Panc1 (cell line): Measurements from ENCODE around the gene ICAM2. TPM values are rescaled to one million over a fixed set of nuclear protein-coding genes. Genes with fewer than 3 reads are reported as not detected.
"Not testable (repeated sequence)": the region's sequence is repeated elsewhere in the genome, so short reads cannot be mapped to it uniquely, and the experiment has no call there.

Experiments used
- ATAC-seq: fragments of 200-7000 bp; cut with Tn5 transposase; 2 replicates; pipeline ENCODE4 v1.9.1; 2020; ENCODE audit warnings: mild to moderate bottlenecking, moderate library complexity
- BruUV-seq: library from RNA; stranded (reverse); fragments of 400-500 nt; replicated peaks from 2 replicates; lab custom pipeline; 2021; lab: Mats Ljungman, UMichigan
- CTCF ChIA-PET: fragments of 300-600 bp; sonication (Branson Sonifier 250); formaldehyde crosslinking; loops from one replicate; lab custom pipeline; 2022; ENCODE audit warnings: antibody characterized with exemption; lab: Charles Lee
- POLR2A ChIA-PET: fragments of 300-600 bp; sonication (Branson Sonifier 250); formaldehyde crosslinking; loops from one replicate; lab custom pipeline; 2022; ENCODE audit warnings: antibody characterized with exemption; lab: Charles Lee
- DNase-seq: peaks from one replicate; pipeline ENCODE4 v3.0.0-alpha.2; 2010; ENCODE audit warnings: low read depth, low spot score
- H3K27ac ChIP-seq: 2 replicates; pipeline ENCODE4 v1.5.1; 2011; ENCODE audit warnings: mild to moderate bottlenecking, low read length, inconsistent platforms
- H3K27me3 ChIP-seq: fragments of 200-500 bp; sonication (Bioruptor generic); 2 replicates; pipeline ENCODE4 v1.6.0; 2014; ENCODE audit warnings: low read length, inconsistent platforms; ENCODE audit not compliant: control insufficient read depth, insufficient read depth
- H3K36me3 ChIP-seq: fragments of 200-500 bp; sonication (Bioruptor generic); 2 replicates; pipeline ENCODE4 v1.5.1; 2014; ENCODE audit warnings: inconsistent platforms, mild to moderate bottlenecking, low read length, moderate library complexity; ENCODE audit not compliant: control insufficient read depth, insufficient read depth
- H3K4me1 ChIP-seq: 2 replicates; pipeline ENCODE4 v1.5.1; 2011; ENCODE audit warnings: inconsistent platforms, mild to moderate bottlenecking, low read length, moderate library complexity; ENCODE audit not compliant: control insufficient read depth, insufficient read depth
- H3K4me3 ChIP-seq, 2 experiments: 2 replicates each; pipeline ENCODE4 v1.5.1; 2011 to 2012; ENCODE audit warnings: low read depth in 2 of 2, low read length in 2 of 2, mild to moderate bottlenecking in 2 of 2, inconsistent platforms in 1 of 2, moderate library complexity in 1 of 2
- H3K9me3 ChIP-seq: fragments of 200-500 bp; sonication (Bioruptor generic); 2 replicates; pipeline ENCODE4 v1.5.1; 2014; ENCODE audit warnings: low read depth, mild to moderate bottlenecking, inconsistent platforms, low read length, moderate library complexity; ENCODE audit not compliant: control insufficient read depth, insufficient read depth
- CTCF ChIP-seq: fragments of 450-650 bp; IDR thresholded peaks from 2 replicates; pipeline ENCODE4 v1.5.1; 2017; ENCODE audit warnings: mild to moderate bottlenecking
- POLR2AphosphoS5 ChIP-seq: IDR thresholded peaks from 2 replicates; pipeline ENCODE4 v1.6.1; 2012; ENCODE audit warnings: mild to moderate bottlenecking, low read depth, low read length, moderate library complexity
- REST ChIP-seq, 2 experiments: IDR thresholded peaks; 2 replicates each; pipeline ENCODE4 v1.6.1; 2011 to 2012; ENCODE audit warnings: low read depth in 2 of 2, control low read depth in 1 of 2, low read length in 1 of 2, mild to moderate bottlenecking in 1 of 2, moderate library complexity in 1 of 2; ENCODE audit not compliant: insufficient read depth in 1 of 2
- SIN3A ChIP-seq: IDR thresholded peaks from 2 replicates; pipeline ENCODE4 v1.6.1; 2012; ENCODE audit warnings: low read depth, mild to moderate bottlenecking, low read length, moderate library complexity, borderline replicate concordance; ENCODE audit not compliant: insufficient read depth
- TCF7L2 ChIP-seq: IDR thresholded peaks from 2 replicates; pipeline ENCODE4 v1.6.1; 2011; ENCODE audit warnings: mild to moderate bottlenecking, low read depth, low read length, inconsistent platforms
- in situ Hi-C: cut with HindIII; loops from 2 replicates; pipeline ENCODE4 v1.10.0; 2016; ENCODE audit warnings: low sequenced_read_pairs, low pct_unique_long_range_greater_than_20kb
- intact Hi-C: fragments of 100-400 bp; cut with micrococcal nuclease; formaldehyde crosslinking; loops from one replicate; pipeline ENCODE4 v1.10.0; 2022; ENCODE audit not compliant: unreplicated experiment
- total RNA-seq: library from RNA; stranded (reverse); gene quantifications from one replicate; pipeline ENCODE4 v1.2.1, GENCODE V29; 2021; ENCODE audit not compliant: unreplicated experiment

ICAM2 gene
- total RNA-seq, 1 experiment from 2014 or later, result 0.33 TPM

DNA sequence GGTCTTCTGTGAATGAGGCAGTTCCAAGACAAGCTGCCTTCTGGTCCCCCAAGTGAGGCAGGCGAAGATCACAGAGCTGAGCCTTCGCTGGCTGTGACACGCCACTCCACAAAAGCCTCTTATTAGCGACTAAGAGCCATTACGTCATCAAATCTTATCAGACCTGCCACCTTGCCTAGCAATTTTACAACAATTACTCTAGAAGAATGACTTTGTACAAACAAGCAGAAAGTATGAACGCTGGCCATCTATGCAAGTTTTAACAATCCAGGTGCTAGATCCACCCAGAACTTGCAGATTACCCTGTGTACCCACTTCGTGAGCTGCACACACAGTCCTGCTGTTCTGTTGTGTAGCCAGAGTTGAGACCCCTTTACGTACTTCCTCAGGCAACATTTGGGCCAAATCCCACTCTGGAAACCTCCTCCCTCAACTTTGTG lies 3.8 kb upstream of the ICAM2 start:
- H3K36me3 ChIP-seq, result no peaks in the 10 kb centered on the region
- intact Hi-C loops, result loop anchor here (10.0 kb wide), 1 partner anchor 109 kb away; the partner anchor contains the start of genes CSHL1 and GH1
- POLR2A ChIA-PET, result no interaction called here

GRCh38 chr17:64022611-64023063 lies 2.2 kb upstream of the ICAM2 start:
- Histone ChIP-seq H3K4me1 (no peaks in the 10 kb centered on the region), H3K36me3 (no peaks in the 10 kb centered on the region), H3K27ac (no peak overlapping the region), H3K9me3 (no peaks in the 10 kb centered on the region), H3K27me3 (no peaks in the 10 kb centered on the region), H3K4me3 (no peak overlapping the region)
- ChIA-PET POLR2A (interaction anchor here (0.7 kb wide), 1 partner anchor 34 kb away, joined by 4 read pairs; no protein-coding TSS in a partner anchor), CTCF (no interaction called here)
- DNase-seq, result no peak
- ATAC-seq, result no peak
- intact Hi-C loops, result loop anchor here (10.0 kb wide), 1 partner anchor 108 kb away; the partner anchor contains the start of genes CSHL1 and GH1
- BruUV-seq, result no TSS peak
- TF ChIP-seq SIN3A (no peak), POLR2AphosphoS5 (no peak), TCF7L2 (no peak), REST (IDR thresholded peaks at IDR 0.05; ENCODE audit: insufficient read depth in 1 of 2, low read depth in 2 of 2, low read length in 1 of 2) (no peak), CTCF (no peak)
- in situ Hi-C loops, result no loop called here

More for the DNA sequence above, 3.8 kb upstream of the ICAM2 start:
- Histone ChIP-seq H3K4me3 (no peak overlapping the region), H3K9me3 (no peaks in the 10 kb centered on the region), H3K4me1 (no peaks in the 10 kb centered on the region), H3K27ac (no peak overlapping the region), H3K27me3 (no peaks in the 10 kb centered on the region)
- in situ Hi-C loops, result no loop called here
- no peak for ATAC-seq
- CTCF ChIA-PET, result interaction anchor here (0.9 kb wide), 1 partner anchor 279 kb away, joined by 3 read pairs; no protein-coding TSS in a partner anchor
- no peak for DNase-seq
- TF ChIP-seq POLR2AphosphoS5 (no peak), CTCF (no peak), TCF7L2 (no peak), REST (IDR thresholded peaks at IDR 0.05; ENCODE audit: insufficient read depth in 1 of 2, low read depth in 2 of 2, low read length in 1 of 2) (no peak), SIN3A (no peak)
- BruUV-seq, result no TSS peak

GRCh38 chr17:64019551-64019961 lies 877 bp downstream of the ICAM2 start:
- intact Hi-C loops, BruUV-seq, POLR2A ChIA-PET: not testable (repeated sequence)

More at GRCh38 chr17:64019551-64019961, 877 bp downstream of the ICAM2 start:
- H3K4me3 ChIP-seq, H3K27ac ChIP-seq, H3K9me3 ChIP-seq, ATAC-seq, H3K4me1 ChIP-seq, DNase-seq, H3K36me3 ChIP-seq, in situ Hi-C loops, H3K27me3 ChIP-seq: not testable (repeated sequence)
- CTCF ChIA-PET, result interaction anchor here (0.9 kb wide), 1 partner anchor 29 kb away, joined by 6 read pairs; no protein-coding TSS in a partner anchor
